Small intestine (tissue), 7 donors: ENCODE measurements around the gene PAH. TPM values are rescaled to one million over a fixed set of nuclear protein-coding genes. Genes with fewer than 3 reads are reported as not detected.

Experiments used
- DNase-seq, 2 donors: peaks; one replicate each; pipeline versions ENCODE4 v3.0.0 to v3.0.0-alpha.2; 2013
- FAIRE-seq: peaks from 2 replicates; lab custom pipeline; 2012; peaks lifted over from hg19 to GRCh38; lab: Jason Lieb, UNC
- H3K27ac ChIP-seq, 3 donors: one replicate each; pipeline ENCODE4 v1.5.1; 2013; ENCODE audit warnings: low read length in 2 of 3, mild to moderate bottlenecking in 2 of 3, control low read depth in 1 of 3, inconsistent platforms in 1 of 3, low read depth in 1 of 3, moderate library complexity in 1 of 3
- H3K27me3 ChIP-seq, 3 donors: one replicate each; pipeline ENCODE4 v1.6.1; 2013; ENCODE audit warnings: low read length in 3 of 3, inconsistent platforms in 1 of 3; ENCODE audit not compliant: control insufficient read depth in 3 of 3, insufficient read depth in 3 of 3
- H3K36me3 ChIP-seq, 3 donors: one replicate each; pipeline ENCODE4 v1.6.1; 2013; ENCODE audit warnings: low read length in 3 of 3, inconsistent platforms in 1 of 3, low read depth in 1 of 3, mild to moderate bottlenecking in 1 of 3, moderate library complexity in 1 of 3; ENCODE audit not compliant: control insufficient read depth in 3 of 3, insufficient read depth in 2 of 3
- H3K4me1 ChIP-seq, 3 donors: one replicate each; pipeline ENCODE4 v1.6.1; 2013; ENCODE audit warnings: low read length in 2 of 3, inconsistent platforms in 1 of 3, low read depth in 1 of 3, mild to moderate bottlenecking in 1 of 3, moderate library complexity in 1 of 3; ENCODE audit not compliant: control insufficient read depth in 3 of 3, insufficient read depth in 2 of 3
- H3K4me3 ChIP-seq, 3 donors: one replicate each; pipeline ENCODE4 v1.5.1; 2013; ENCODE audit warnings: low read length in 3 of 3, control low read depth in 1 of 3, inconsistent platforms in 1 of 3, low read depth in 1 of 3, mild to moderate bottlenecking in 1 of 3, moderate library complexity in 1 of 3
- H3K9me3 ChIP-seq, 2 donors: one replicate each; pipeline ENCODE4 v1.6.1; 2013; ENCODE audit warnings: low read depth in 1 of 2, low read length in 1 of 2; ENCODE audit not compliant: control insufficient read depth in 2 of 2, insufficient read depth in 1 of 2
- WGBS, 3 donors: extraction: QIAGEN DNeasy Blood & Tissue Kit; methylation state at CpG; one replicate each; pipeline ENCODE4 v1.1.7; 2013; 5-methylcytosine and 5-hydroxymethylcytosine counted together
- polyA plus RNA-seq, 4 donors: library from polyadenylated mRNA; stranded (reverse) in 3 of 4; unstranded in 1 of 4; fragments of 200-250 nt in 3 of 4; fragments of 120-200 nt in 1 of 4; gene quantifications; one replicate each; pipeline versions ENCODE4 v1.2.1 to v1.2.3, GENCODE V29; 2013
- donor health status: healthy with polysubstance abuse.
- donor health status: control.
- donor health status: control.
- donor health status: Bipolar disorder and iron deficiency.
- donor health status: healthy.

Gene PAH
- polyA plus RNA-seq, 4 donors, result 182 TPM; not detected in 3

DNA sequence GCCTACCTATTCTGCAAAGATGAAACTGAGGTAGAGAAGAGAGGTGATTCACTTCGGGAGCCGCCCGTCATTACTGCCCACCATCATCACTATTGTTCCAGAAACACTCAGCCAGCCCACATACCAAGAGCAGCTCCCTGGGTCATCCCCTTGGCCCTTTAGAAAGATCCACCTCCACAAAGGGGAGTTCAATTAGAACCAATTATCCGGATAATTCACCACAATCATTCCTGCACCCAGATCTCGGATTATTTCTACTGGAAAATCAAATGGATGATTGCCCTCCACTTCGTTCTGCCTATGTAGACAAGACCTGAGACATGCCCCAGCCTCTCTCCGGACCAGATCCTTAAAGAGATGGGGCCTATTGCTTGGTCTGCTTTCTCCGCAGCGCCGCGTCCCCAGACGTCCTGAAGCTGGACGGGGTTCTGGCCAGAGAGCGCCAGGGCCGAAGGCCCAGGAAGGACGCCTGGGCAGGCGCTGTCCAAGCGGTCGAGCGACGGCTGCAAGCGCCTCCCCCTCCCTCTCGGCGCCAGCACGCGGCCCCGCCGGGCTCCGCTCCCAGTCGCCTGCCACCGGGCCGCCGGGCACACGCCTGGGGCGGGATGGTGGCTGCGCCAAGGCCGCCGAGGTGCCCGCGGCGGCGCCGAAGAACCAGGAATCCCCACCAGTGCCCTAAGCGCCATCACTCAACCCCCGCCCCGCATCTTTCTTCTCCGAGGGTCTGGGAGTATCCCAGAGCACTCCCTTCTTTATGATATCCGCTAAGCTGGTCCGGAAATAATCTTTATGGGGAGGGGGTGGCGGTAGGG lies 39.1 kb upstream of the PAH start:
- Histone ChIP-seq H3K9me3 (peaks cover 0 to 4% of the 10 kb centered on the region in 2 donors), H3K4me3 (no peak overlapping the region), H3K27ac (no peak overlapping the region), H3K27me3 (peaks cover 20 to 92% (median 41%) of the 10 kb centered on the region in 3 donors), H3K36me3 (no peaks in the 10 kb centered on the region), H3K4me1 (peaks cover 0 to 6% (median 0%) of the 10 kb centered on the region in 3 donors)
- FAIRE-seq (no peak), DNase-seq (no peak)
- 4 to 11% (median 7%) methylated on average over 47 to 50 of the region's 50 CpGs for WGBS, 3 donors

DNA sequence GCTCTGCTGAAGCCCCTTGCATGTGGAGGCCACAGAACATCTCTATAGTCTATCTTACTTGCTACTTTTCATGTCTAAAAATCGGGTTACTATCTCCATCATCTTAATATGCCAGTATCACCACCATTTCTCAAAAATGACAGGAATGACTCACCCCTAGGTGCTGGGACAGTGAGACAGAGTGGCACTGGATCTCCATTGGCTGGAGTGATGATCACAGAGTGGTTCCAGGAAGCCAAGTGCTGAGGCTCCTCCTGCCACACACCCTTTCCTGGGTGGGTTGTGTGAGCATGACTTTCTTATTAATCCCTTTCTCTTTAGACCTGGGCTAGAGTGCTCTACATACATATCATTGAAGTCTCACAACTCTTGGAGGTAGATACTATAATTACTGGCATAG lies 37.1 kb upstream of the PAH start:
- 24 to 40% (median 37%) methylated on average over 1 of the region's 1 CpG for WGBS, 3 donors
- peaks cover 0 to 18% (median 0%) of the 10 kb centered on the region in 3 donors for H3K4me1 ChIP-seq
- H3K27me3 ChIP-seq, result peaks cover 19 to 91% (median 44%) of the 10 kb centered on the region in 3 donors
- H3K36me3 ChIP-seq, result no peaks in the 10 kb centered on the region
- FAIRE-seq (no peak), DNase-seq (no peak)
- no peak overlapping the region for H3K4me3 ChIP-seq
- H3K27ac ChIP-seq, result no peak overlapping the region
- H3K9me3 ChIP-seq, result peaks cover 0 to 6% of the 10 kb centered on the region in 2 donors

- Histone ChIP-seq H3K9me3 (peaks cover 0 to 6% of the 10 kb centered on the region in 2 donors), H3K4me1 (peaks cover 0 to 18% (median 0%) of the 10 kb centered on the region in 3 donors), H3K27ac (no peak overlapping the region), H3K4me3 (no peak overlapping the region), H3K27me3 (peaks cover 19 to 87% (median 44%) of the 10 kb centered on the region in 3 donors), H3K36me3 (no peaks in the 10 kb centered on the region)
- no peak for DNase-seq
- no peak for FAIRE-seq
Measured at GRCh38 chr12:102953221-102953620, 36.2 kb upstream of the PAH start.

GRCh38 chr12:102951841-102952240 lies 34.8 kb upstream of the PAH start:
- Histone ChIP-seq H3K9me3 (peaks cover 0 to 6% of the 10 kb centered on the region in 2 donors), H3K4me1 (peaks cover 0 to 15% (median 0%) of the 10 kb centered on the region in 3 donors), H3K27ac (no peak overlapping the region), H3K27me3 (peaks cover 6 to 79% (median 36%) of the 10 kb centered on the region in 3 donors), H3K36me3 (no peaks in the 10 kb centered on the region), H3K4me3 (no peak overlapping the region)
- 48 to 55% (median 55%) methylated on average over 9 of the region's 9 CpGs for WGBS, 3 donors
- no peak for FAIRE-seq
- DNase-seq, result no peak

GRCh38 chr12:102950950-102951619 lies 34.0 kb upstream of the PAH start:
- Histone ChIP-seq H3K9me3 (peaks cover 0 to 9% of the 10 kb centered on the region in 2 donors), H3K27me3 (peaks cover 0 to 73% (median 34%) of the 10 kb centered on the region in 3 donors), H3K4me3 (peak overlapping the region in 1 of 3 donors; percentile 17), H3K36me3 (no peaks in the 10 kb centered on the region), H3K27ac (no peak overlapping the region), H3K4me1 (peaks cover 0 to 15% (median 0%) of the 10 kb centered on the region in 3 donors)
- DNase-seq, result no peak
- no peak for FAIRE-seq
- WGBS, 3 donors, result 9 to 15% (median 13%) methylated on average over 21 of the region's 21 CpGs

DNA sequence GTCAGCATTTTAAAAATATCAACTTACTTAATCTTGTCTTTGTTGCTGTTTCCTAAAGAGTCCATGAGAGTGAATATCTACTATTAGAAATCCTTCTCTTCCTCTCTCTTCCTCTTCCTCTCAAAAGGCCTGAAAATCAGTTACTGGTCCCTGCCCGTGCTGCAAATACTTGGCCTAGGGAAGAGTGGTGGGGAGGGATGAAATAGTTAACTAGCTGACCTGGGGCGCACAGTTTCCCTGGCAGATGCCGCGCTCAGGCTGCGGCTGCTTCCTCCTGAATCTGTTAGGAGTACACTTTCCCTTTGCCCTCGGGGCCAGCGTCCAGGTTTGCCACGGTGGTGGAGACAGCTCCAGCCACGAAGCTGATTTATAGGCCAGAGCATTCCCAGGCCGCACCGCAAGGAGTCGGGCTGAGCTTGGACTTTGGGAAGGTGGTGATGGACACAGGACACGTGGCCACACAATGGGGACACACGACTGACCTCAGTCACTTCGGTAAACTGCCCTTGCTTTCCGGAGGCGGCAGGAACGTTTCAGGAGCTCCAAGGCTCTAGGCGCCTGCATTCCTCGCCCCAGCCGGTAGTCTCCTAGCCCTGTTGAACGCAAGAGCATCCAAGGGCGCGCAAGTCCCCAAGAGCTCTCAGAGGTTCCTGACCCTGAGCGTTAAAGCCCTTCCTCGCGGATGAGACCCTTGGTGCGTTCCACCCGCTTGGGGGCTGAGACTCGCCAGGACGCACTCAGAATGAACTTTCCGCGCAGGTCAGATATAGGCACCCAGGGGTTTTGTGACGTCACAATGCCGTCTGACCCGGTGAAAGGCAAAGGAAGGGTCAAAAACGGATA lies 33.3 kb upstream of the PAH start:
- H3K4me3 ChIP-seq, result peak overlapping the region in 1 of 3 donors; percentile 17
- no peak overlapping the region for H3K27ac ChIP-seq
- H3K27me3 ChIP-seq, result peaks cover 0 to 65% (median 27%) of the 10 kb centered on the region in 3 donors
- peaks cover 0 to 15% (median 0%) of the 10 kb centered on the region in 3 donors for H3K4me1 ChIP-seq
- peaks cover 0 to 12% of the 10 kb centered on the region in 2 donors for H3K9me3 ChIP-seq
- WGBS, 3 donors, result 5 to 8% (median 8%) methylated on average over 37 of the region's 37 CpGs
- peak; percentile 65 to 87 for DNase-seq
- H3K36me3 ChIP-seq, result no peaks in the 10 kb centered on the region
- FAIRE-seq, result no peak

DNA sequence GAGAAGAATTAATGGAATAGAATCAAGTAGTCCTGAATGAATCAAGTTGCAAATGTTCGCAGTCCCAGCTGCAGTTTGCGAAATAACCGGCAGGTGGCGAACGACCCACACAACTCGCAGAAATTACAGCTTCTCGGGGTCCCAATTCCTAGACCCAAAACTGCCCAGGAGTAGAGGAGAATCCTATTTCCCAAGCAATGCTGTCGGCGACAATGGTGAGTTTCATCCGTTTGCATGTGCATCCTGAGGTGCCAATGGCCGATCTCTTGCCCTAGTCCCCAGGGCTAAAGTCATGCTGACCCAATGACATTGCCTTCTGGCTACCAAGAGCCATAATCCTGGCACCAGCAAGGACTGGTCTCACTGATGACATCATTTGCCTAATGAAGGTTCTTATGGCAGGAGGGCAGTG lies 31.9 kb upstream of the PAH start:
- DNase-seq, result peak; percentile 19 to 52
- 4 to 7% (median 6%) methylated on average over 11 of the region's 11 CpGs for WGBS, 3 donors
- Histone ChIP-seq H3K36me3 (no peaks in the 10 kb centered on the region), H3K4me1 (peaks cover 0 to 15% (median 0%) of the 10 kb centered on the region in 3 donors), H3K27me3 (peaks cover 0 to 51% (median 18%) of the 10 kb centered on the region in 3 donors), H3K4me3 (no peak overlapping the region), H3K9me3 (peaks cover 0 to 12% of the 10 kb centered on the region in 2 donors), H3K27ac (no peak overlapping the region)
- FAIRE-seq, result no peak

- H3K27ac ChIP-seq, result no peak overlapping the region
- H3K27me3 ChIP-seq, result peaks cover 0 to 25% (median 12%) of the 10 kb centered on the region in 3 donors
- H3K36me3 ChIP-seq, result no peaks in the 10 kb centered on the region
- no peak for FAIRE-seq
- no peak for DNase-seq
- peaks cover 0 to 11% (median 0%) of the 10 kb centered on the region in 3 donors for H3K4me1 ChIP-seq
- H3K9me3 ChIP-seq, result peaks cover 0 to 7% of the 10 kb centered on the region in 2 donors
- WGBS, 3 donors, result 32 to 65% (median 40%) methylated on average over 2 of the region's 2 CpGs
- H3K4me3 ChIP-seq, result no peak overlapping the region
Measured at GRCh38 chr12:102946042-102946441, 29.0 kb upstream of the PAH start.
